Effector memory CD4-positive, alpha-beta T cell (primary cell): Measurements from ENCODE around the gene RNF214.
A peak's percentile ranks its signal among the peaks of the same experiment; 100 is the strongest.
"Not testable (repeated sequence)": the region's sequence is repeated elsewhere in the genome, so short reads cannot be mapped to it uniquely, and the experiment has no call there.

Experiments
- DNase-seq, 3 donors: peaks; one replicate each; pipeline ENCODE4 v3.0.0-alpha.2; 2020
- H3K27ac ChIP-seq: 2 replicates; pipeline ENCODE4 v1.7.0; 2013; ENCODE audit warnings: mild to moderate bottlenecking, low read length, moderate library complexity; ENCODE audit not compliant: insufficient read depth, poor library complexity, severe bottlenecking
- H3K27me3 ChIP-seq: replicated peaks from 2 replicates; pipeline ENCODE4 v1.7.0; 2013; ENCODE audit warnings: mild to moderate bottlenecking, low read length; ENCODE audit not compliant: insufficient read depth, control insufficient read depth, poor library complexity, severe bottlenecking
- H3K36me3 ChIP-seq: 2 replicates; pipeline ENCODE4 v1.7.0; 2013; ENCODE audit warnings: mild to moderate bottlenecking, low read length, moderate library complexity; ENCODE audit not compliant: control insufficient read depth, insufficient read depth
- H3K4me1 ChIP-seq: 2 replicates; pipeline ENCODE4 v1.7.0; 2013; ENCODE audit warnings: low read length, mild to moderate bottlenecking; ENCODE audit not compliant: control insufficient read depth, insufficient read depth, poor library complexity, severe bottlenecking
- H3K4me3 ChIP-seq: 2 replicates; pipeline ENCODE4 v1.7.0; 2013; ENCODE audit warnings: low read length, low read depth, mild to moderate bottlenecking; ENCODE audit not compliant: insufficient read depth, poor library complexity, severe bottlenecking
- H3K9me3 ChIP-seq: 2 replicates; pipeline ENCODE4 v1.7.0; 2013; ENCODE audit warnings: mild to moderate bottlenecking, low read length, moderate library complexity; ENCODE audit not compliant: control insufficient read depth
- total RNA-seq, 3 donors: gene quantifications; one replicate each; lab custom pipeline; 2026; lab: John Stamatoyannopoulos, UW

RNF214 gene
- total RNA-seq = 20.5 to 36.0 (median 33.0) reads per million in 3 donors

DNA sequence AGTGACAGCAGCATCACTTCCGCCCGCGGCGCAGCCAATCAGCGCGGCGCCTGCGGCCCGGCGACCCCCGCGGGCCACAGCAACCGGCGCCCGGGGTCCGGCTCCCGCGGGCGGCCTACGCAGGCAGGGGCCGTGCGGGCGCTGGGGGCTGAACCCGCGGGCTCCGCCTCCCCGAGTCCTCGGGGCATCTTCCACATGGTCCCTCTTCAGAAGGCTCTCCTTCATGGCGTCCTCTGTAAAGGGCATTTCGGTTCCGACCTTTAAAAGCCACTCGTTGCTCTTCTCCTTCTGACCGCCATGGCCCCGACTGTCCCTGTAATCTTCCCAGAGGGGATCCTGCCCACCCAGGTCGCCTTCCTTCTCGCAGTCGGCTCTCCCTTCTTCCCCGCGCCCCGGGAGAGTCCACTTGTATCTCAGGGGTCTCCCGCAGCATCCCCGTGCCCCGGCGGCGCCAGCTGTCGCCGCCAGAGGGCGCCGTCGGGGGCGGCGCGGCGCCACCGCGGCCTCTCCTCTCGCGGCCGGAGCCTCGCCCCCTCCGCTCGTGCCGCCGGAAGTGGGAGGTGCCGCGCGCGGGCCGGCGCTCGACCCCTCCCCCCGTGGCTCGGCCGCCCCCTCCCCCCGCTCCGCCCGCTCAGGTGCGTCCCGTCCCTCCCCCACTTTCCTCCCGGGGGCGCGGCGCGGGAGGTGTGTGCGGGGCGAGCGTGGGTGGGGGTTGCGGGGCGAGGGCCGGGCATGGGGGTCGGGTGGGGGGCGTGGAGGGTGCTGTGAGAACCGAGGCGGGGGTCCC lies at the start of gene RNF214:
RNF214 (plus strand) TSS at position 580 of the 787 bp plus-strand sequence. CDS start 1,602 bp downstream, outside the sequence.
- Histone ChIP-seq H3K4me3 (peak within 1 kb of the TSS; percentile 93), H3K27me3 (no peaks in the 10 kb centered on the region), H3K27ac (peak within 1 kb of the TSS; percentile 90), H3K9me3 (no peaks in the 10 kb centered on the region), H3K36me3 (peaks cover 28% of the 10 kb centered on the region), H3K4me1 (peaks cover 33% of the 10 kb centered on the region)
- DNase-seq = peak; percentile 61 to 65 (median 62)

DNA sequence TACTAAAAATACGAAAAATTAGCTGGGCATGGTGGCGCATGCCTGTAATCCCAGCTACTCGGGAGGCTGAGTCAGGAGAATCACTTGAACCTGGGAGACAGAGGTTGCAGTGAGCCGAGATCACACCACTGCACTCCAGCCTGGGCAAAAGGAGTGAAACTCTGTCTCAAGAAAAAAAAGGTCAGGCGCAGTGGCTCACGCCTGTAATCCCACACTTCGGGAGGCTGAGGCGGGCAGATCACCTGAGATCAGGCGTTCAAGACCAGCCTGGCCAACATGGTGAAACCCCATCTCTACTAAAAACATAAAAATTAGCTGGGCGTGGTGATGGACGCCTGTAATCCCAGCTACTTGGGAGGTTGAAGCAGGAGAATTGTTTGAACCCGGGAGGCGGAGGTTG lies 49.3 kb upstream of the RNF214 start:
- H3K4me3 ChIP-seq, DNase-seq: not testable (repeated sequence)

DNA sequence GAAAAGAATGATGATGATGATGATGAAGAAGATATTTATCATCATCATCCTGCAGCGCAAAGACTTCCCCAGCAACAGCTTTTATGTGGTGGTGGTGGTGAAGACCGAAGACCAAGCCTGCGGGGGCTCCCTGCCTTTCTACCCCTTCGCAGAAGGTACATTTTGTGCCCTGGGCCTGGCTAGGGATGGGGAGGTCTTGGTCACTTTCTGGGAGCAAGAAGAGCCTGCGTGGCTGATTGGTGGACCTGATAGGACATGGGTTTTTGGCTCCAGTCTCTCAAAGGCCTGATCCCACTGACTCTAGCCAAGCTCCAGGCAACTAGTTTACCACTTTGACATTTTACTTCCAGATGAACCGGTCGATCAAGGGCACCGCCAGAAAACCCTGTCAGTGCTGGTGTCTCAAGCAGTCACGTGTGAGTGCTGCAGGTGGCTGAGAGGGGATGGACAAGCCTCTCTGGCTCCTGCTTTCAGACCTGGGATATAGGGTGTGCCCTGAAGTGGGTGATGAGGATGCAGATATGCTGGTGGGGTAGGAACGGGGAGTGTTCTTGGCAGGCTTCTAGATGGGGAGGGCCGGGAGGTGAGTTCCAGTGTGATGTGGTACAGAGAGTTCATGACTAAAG lies 48.6 kb upstream of the RNF214 start:
- H3K4me3 ChIP-seq = no peak overlapping the region
- H3K27me3 ChIP-seq = no peaks in the 10 kb centered on the region
- H3K4me1 ChIP-seq = peaks cover 20% of the 10 kb centered on the region
- H3K9me3 ChIP-seq = no peaks in the 10 kb centered on the region
- H3K36me3 ChIP-seq = peaks cover 9% of the 10 kb centered on the region
- no peak overlapping the region for H3K27ac ChIP-seq
- no peak for DNase-seq

More for the DNA sequence above, 49.3 kb upstream of the RNF214 start:
- not testable (repeated sequence) for H3K27ac ChIP-seq, H3K36me3 ChIP-seq, H3K9me3 ChIP-seq, H3K27me3 ChIP-seq
- peaks cover 23% of the 10 kb centered on the region for H3K4me1 ChIP-seq

DNA sequence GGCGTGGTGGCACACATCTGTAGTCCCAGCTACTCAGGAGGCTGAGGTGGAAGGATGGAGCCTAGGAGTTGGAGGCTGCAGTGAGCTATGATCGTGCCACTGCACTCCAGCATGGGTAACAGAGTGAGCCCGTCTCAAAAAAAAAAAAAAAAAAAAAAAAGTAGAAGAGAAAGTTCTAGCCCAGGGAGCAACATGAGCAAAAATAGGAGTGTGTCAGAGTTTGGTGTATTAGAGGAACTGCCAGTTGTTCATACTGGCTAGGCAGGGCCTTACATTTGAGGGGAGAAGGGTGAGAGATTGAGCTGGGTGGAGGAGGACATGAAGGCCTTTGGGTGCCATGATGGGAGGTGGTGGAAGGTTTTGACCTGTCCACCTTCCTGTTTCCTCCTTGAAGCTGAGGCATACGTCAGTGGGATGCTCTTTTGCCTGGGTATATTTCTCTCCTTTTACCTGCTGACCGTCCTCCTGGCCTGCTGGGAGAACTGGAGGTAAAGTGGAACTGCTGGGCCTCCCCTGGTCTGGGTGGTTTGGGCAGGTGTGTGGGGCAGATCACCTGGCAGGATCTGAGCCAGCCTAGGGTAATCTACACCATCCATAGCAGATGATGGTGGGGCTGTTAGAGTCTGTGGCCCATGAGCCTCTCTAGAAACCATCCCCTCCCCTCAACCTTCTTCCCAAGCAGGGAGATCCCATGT lies 46.6 kb upstream of the RNF214 start:
- H3K9me3 ChIP-seq = no peaks in the 10 kb centered on the region
- no peak for DNase-seq
- no peaks in the 10 kb centered on the region for H3K27me3 ChIP-seq
- H3K27ac ChIP-seq = no peak overlapping the region
- peaks cover 18% of the 10 kb centered on the region for H3K36me3 ChIP-seq
- no peak overlapping the region for H3K4me3 ChIP-seq
- peaks cover 5% of the 10 kb centered on the region for H3K4me1 ChIP-seq

DNA sequence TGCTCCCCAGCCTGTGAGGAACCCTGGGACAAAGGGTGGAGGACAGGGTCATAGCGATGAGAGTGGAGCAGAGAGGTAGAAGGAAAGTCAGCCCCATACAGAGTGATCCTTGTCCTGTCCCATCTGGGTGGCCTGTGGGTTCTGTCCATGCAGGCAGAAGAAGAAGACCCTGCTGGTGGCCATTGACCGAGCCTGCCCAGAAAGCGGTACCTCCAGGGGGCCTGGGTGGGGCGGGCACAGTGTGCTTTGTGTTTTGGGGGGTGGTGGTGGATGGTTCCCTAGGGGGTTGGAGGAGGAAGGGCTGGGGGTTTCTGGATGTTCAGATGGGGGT lies 46.1 kb upstream of the RNF214 start:
- Histone ChIP-seq H3K36me3 (peaks cover 18% of the 10 kb centered on the region), H3K27ac (no peak overlapping the region), H3K4me3 (no peak overlapping the region), H3K4me1 (peaks cover under 1% of the 10 kb centered on the region), H3K9me3 (no peaks in the 10 kb centered on the region), H3K27me3 (no peaks in the 10 kb centered on the region)
- DNase-seq = no peak

DNA sequence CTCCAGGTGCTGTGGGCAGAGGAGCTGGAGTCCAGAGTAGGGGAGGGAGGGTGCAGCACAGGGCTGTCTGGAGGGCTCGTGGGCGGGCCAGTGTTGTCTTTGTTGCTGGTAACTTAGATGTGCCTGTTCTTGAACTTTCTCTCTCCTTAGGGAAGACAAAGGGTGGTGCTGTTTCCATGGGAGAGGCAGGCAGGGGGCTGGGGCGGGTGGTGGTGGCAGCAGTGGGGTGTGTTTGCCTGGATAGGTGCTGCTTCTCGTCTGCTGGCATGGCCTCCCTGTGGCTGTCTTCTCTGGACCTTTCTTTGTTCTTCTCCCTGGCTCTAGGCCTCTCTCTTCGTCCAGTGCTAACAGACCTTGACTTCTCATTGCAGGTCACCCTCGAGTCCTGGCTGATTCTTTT lies 45.5 kb upstream of the RNF214 start:
- H3K4me3 ChIP-seq = no peak overlapping the region
- H3K27me3 ChIP-seq = no peaks in the 10 kb centered on the region
- no peaks in the 10 kb centered on the region for H3K9me3 ChIP-seq
- no peak overlapping the region for H3K27ac ChIP-seq
- H3K4me1 ChIP-seq = no peaks in the 10 kb centered on the region
- peaks cover 22% of the 10 kb centered on the region for H3K36me3 ChIP-seq
- DNase-seq = no peak

DNA sequence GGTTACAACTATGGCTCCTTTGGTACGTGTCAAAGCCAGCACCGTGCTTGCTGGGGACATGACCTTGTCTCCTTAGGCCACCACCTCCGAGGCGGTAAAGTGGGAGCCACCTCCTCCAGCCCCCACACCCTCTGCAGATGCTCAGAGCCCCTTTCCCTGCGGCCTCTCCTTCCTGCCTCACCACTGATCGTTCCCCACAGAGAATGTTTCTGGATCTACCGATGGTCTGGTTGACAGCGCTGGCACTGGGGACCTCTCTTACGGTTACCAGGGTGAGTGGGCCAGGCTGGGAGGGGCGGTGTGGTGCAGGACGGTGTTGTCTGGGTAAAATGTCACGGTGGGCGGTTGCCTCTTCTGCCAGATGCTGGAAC lies 45.1 kb upstream of the RNF214 start:
- no peak overlapping the region for H3K4me3 ChIP-seq
- H3K4me1 ChIP-seq = no peaks in the 10 kb centered on the region
- DNase-seq = no peak
- H3K27me3 ChIP-seq = no peaks in the 10 kb centered on the region
- no peak overlapping the region for H3K27ac ChIP-seq
- H3K9me3 ChIP-seq = no peaks in the 10 kb centered on the region
- peaks cover 24% of the 10 kb centered on the region for H3K36me3 ChIP-seq

DNA sequence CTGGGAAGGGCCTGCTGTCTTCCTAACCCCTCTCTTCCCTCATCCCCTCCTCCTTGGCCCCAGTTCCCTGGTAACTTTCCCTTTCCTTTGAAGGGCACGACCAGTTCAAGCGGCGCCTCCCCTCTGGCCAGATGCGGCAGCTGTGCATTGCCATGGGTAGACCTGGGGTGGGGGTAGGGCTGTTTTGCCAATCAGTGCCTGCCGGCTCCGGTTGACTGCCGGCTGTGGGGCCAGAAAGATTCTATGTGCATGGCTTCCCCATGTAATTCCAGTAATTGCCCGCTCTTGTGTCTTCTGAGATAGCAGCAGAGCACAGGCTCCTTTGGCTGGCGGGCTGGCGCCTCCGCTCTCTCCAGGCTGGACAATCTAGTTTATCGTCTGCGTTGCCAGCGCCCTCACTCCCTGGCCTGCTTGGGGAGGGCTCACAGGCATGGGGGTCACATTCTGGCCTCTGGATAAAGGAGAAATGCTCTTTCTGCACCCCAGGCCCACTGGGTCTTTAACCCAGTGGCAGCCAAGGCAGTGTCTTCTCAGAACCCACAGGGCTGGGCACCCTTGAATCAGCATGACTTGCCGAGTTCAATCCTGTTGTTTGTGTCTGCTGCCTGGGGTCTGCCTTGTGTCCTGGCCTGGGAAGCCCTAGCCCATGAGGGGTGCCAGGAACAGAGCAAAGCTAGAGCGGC lies 44.5 kb upstream of the RNF214 start:
- Histone ChIP-seq H3K27me3 (no peaks in the 10 kb centered on the region), H3K4me3 (no peak overlapping the region), H3K9me3 (no peaks in the 10 kb centered on the region), H3K4me1 (no peaks in the 10 kb centered on the region), H3K36me3 (peaks cover 24% of the 10 kb centered on the region), H3K27ac (no peak overlapping the region)
- DNase-seq = no peak

DNA sequence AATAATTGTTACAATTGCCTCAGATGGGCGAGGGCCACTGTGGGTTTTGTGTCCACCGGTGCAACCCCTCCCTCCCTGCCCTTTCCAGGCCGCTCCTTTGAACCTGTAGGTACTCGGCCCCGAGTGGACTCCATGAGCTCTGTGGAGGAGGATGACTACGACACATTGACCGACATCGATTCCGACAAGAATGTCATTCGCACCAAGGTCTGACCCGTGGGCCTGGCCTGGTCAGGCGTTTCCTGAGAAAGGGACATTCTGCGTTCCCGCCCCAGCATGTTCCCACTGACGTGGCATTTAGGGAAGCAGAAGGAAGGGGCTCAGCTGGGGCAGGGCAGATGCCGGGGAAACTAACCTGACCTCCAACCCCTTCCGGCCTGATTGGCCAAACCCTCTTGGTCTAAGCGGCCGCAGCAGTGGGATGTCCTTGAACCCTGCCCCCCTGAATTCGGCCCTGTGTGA lies 43.8 kb upstream of the RNF214 start:
- H3K36me3 ChIP-seq = peaks cover 24% of the 10 kb centered on the region
- H3K4me3 ChIP-seq = no peak overlapping the region
- no peaks in the 10 kb centered on the region for H3K27me3 ChIP-seq
- H3K9me3 ChIP-seq = no peaks in the 10 kb centered on the region
- no peak for DNase-seq
- H3K27ac ChIP-seq = no peak overlapping the region
- no peaks in the 10 kb centered on the region for H3K4me1 ChIP-seq
